IMR-90 (cell line): ENCODE data around the gene CDKL5. TPM values are rescaled to one million over a fixed set of nuclear protein-coding genes. Genes with fewer than 3 reads are reported as not detected.

Experiments used
- ATAC-seq: fragments of 200-7000 bp; cut with Tn5 transposase; 2 replicates; pipeline ENCODE4 v1.9.1; 2020; ENCODE audit warnings: low read depth, mild to moderate bottlenecking, moderate library complexity
- BruUV-seq: library from RNA; stranded (reverse); fragments of 400-500 nt; replicated peaks from 2 replicates; lab custom pipeline; 2021; lab: Mats Ljungman, UMichigan
- CTCF ChIA-PET: fragments of 300-600 bp; formaldehyde crosslinking; extraction: SDS; loops from one replicate; lab custom pipeline; 2021; ENCODE audit warnings: antibody characterized with exemption; lab: Yijun Ruan, JAX
- POLR2A ChIA-PET: fragments of 300-600 bp; sonication (Branson Sonifier 250); formaldehyde crosslinking; loops from one replicate; lab custom pipeline; 2022; ENCODE audit warnings: antibody characterized with exemption; ENCODE audit not compliant: unreplicated experiment; lab: Charles Lee
- DNase-seq: peaks from one replicate; pipeline ENCODE4 v3.0.0; 2013
- H2AFZ ChIP-seq: replicated peaks from 2 replicates; pipeline ENCODE3; 2013; ENCODE audit warnings: low read length, mild to moderate bottlenecking; ENCODE audit not compliant: poor library complexity
- H2AK5ac ChIP-seq: 2 replicates; pipeline ENCODE4 v1.6.1; 2013; ENCODE audit warnings: low read depth, low read length, inconsistent platforms
- H2AK9ac ChIP-seq: replicated peaks from 2 replicates; pipeline ENCODE3; 2013; ENCODE audit warnings: mild to moderate bottlenecking, low read depth, low read length, moderate library complexity; ENCODE audit not compliant: poor library complexity
- H2BK120ac ChIP-seq: 2 replicates; pipeline ENCODE4 v1.6.1; 2013; ENCODE audit warnings: low read depth, low read length, inconsistent platforms
- H2BK15ac ChIP-seq: 3 replicates; pipeline ENCODE4 v1.6.1; 2013; ENCODE audit warnings: low read depth, low read length, inconsistent platforms
- H2BK20ac ChIP-seq: 2 replicates; pipeline ENCODE4 v1.6.1; 2013; ENCODE audit warnings: low read depth, mild to moderate bottlenecking, inconsistent platforms, low read length, moderate library complexity
- H2BK5ac ChIP-seq: 2 replicates; pipeline ENCODE4 v1.6.1; 2013; ENCODE audit warnings: mild to moderate bottlenecking, low read depth, low read length, inconsistent platforms; ENCODE audit not compliant: poor library complexity, severe bottlenecking
- H3K14ac ChIP-seq: replicated peaks from 2 replicates; pipeline ENCODE4 v1.6.1; 2013; ENCODE audit warnings: low read depth, low read length, inconsistent platforms
- H3K18ac ChIP-seq: 2 replicates; pipeline ENCODE4 v1.6.1; 2013; ENCODE audit warnings: low read depth, low read length, control low read depth
- H3K23ac ChIP-seq: 2 replicates; pipeline ENCODE4 v1.6.1; 2013; ENCODE audit warnings: low read depth, low read length, inconsistent platforms
- H3K27ac ChIP-seq: 2 replicates; pipeline ENCODE4 v1.5.1; 2013; ENCODE audit warnings: mild to moderate bottlenecking, control low read depth, low read length; ENCODE audit not compliant: insufficient read depth
- H3K27me3 ChIP-seq: 2 replicates; pipeline ENCODE4 v1.6.1; 2013; ENCODE audit warnings: low read length; ENCODE audit not compliant: control insufficient read depth, insufficient read depth
- H3K36me3 ChIP-seq: 2 replicates; pipeline ENCODE4 v1.6.1; 2013; ENCODE audit warnings: low read length, mixed read lengths; ENCODE audit not compliant: control insufficient read depth, insufficient read depth
- H3K4ac ChIP-seq: 2 replicates; pipeline ENCODE4 v1.6.1; 2013; ENCODE audit warnings: low read depth, low read length, inconsistent platforms
- H3K4me1 ChIP-seq: 2 replicates; pipeline ENCODE4 v1.6.1; 2013; ENCODE audit warnings: low read length, mixed read lengths; ENCODE audit not compliant: control insufficient read depth, insufficient read depth
- H3K4me2 ChIP-seq: 2 replicates; pipeline ENCODE4 v1.6.1; 2013; ENCODE audit warnings: low read depth, mild to moderate bottlenecking, control low read depth, low read length, moderate library complexity
- H3K4me3 ChIP-seq: 2 replicates; pipeline ENCODE4 v1.5.1; 2013; ENCODE audit warnings: low read depth, mild to moderate bottlenecking, control low read depth, low read length, moderate library complexity; ENCODE audit not compliant: insufficient read depth
- H3K56ac ChIP-seq: 2 replicates; pipeline ENCODE4 v1.6.1; 2013; ENCODE audit warnings: low read length, inconsistent platforms; ENCODE audit not compliant: insufficient read depth; ENCODE audit errors: extremely low read depth
- H3K79me1 ChIP-seq, 2 experiments: 2 replicates each; pipeline ENCODE4 v1.6.1; 2013; ENCODE audit warnings: low read length in 2 of 2, inconsistent platforms in 1 of 2, low read depth in 1 of 2
- H3K9ac ChIP-seq: 2 replicates; pipeline ENCODE4 v1.6.1; 2013; ENCODE audit warnings: low read depth, low read length, control low read depth
- H3K9me1 ChIP-seq: 2 replicates; pipeline ENCODE4 v1.6.1; 2013; ENCODE audit warnings: low read length, inconsistent platforms; ENCODE audit not compliant: insufficient read depth
- H3K9me3 ChIP-seq: 2 replicates; pipeline ENCODE4 v1.6.1; 2013; ENCODE audit warnings: low read length; ENCODE audit not compliant: control insufficient read depth, insufficient read depth
- H4K20me1 ChIP-seq: 2 replicates; pipeline ENCODE4 v1.6.1; 2013; ENCODE audit warnings: low read length, inconsistent platforms; ENCODE audit not compliant: insufficient read depth
- H4K5ac ChIP-seq: 2 replicates; pipeline ENCODE4 v1.6.1; 2013; ENCODE audit warnings: mild to moderate bottlenecking, low read depth, low read length, control low read depth
- H4K8ac ChIP-seq, 2 experiments: 2 replicates each; pipeline ENCODE4 v1.6.1; 2013; ENCODE audit warnings: low read depth in 2 of 2, low read length in 2 of 2, control low read depth in 1 of 2, inconsistent platforms in 1 of 2
- H4K91ac ChIP-seq: 2 replicates; pipeline ENCODE4 v1.6.1; 2013; ENCODE audit warnings: low read depth, low read length, inconsistent platforms; ENCODE audit not compliant: insufficient read depth
- BHLHE40 ChIP-seq: fragments of 150-350 bp; IDR thresholded peaks from 2 replicates; pipeline ENCODE4 v1.6.1; 2016; ENCODE audit warnings: mild to moderate bottlenecking, low read depth, low read length
- CHD1 ChIP-seq: IDR thresholded peaks from 2 replicates; pipeline ENCODE4 v1.6.1; 2012; ENCODE audit warnings: low read depth, low read length, improper control_type of control experiment
- CTCF ChIP-seq: conservative IDR thresholded peaks from 2 replicates; pipeline ENCODE4 v1.5.1; 2012; ENCODE audit warnings: mild to moderate bottlenecking, low read depth, low read length, improper control_type of control experiment
- ELK1 ChIP-seq: fragments of 150-350 bp; IDR thresholded peaks from 2 replicates; pipeline ENCODE4 v1.6.1; 2016; ENCODE audit warnings: low read depth, mild to moderate bottlenecking, low read length, moderate library complexity, borderline replicate concordance
- NFE2L2 ChIP-seq: fragments of 150-350 bp; IDR thresholded peaks from 2 replicates; pipeline ENCODE4 v1.6.1; 2016; ENCODE audit warnings: low read depth, mild to moderate bottlenecking, low read length
- POLR2A ChIP-seq: IDR thresholded peaks from 2 replicates; pipeline ENCODE4 v1.6.1; 2012; ENCODE audit warnings: mild to moderate bottlenecking, low read depth, low read length
- RCOR1 ChIP-seq: IDR thresholded peaks from 2 replicates; pipeline ENCODE4 v1.6.1; 2012; ENCODE audit warnings: mild to moderate bottlenecking, low read length, improper control_type of control experiment; ENCODE audit not compliant: insufficient replicate concordance
- USF2 ChIP-seq: fragments of 150-350 bp; IDR thresholded peaks from 2 replicates; pipeline ENCODE4 v1.6.1; 2017; ENCODE audit warnings: mild to moderate bottlenecking, antibody characterized with exemption, low read length, low read depth
- WGBS, 2 experiments: methylation state at CpG; one replicate each; pipeline versions ENCODE4 v1.1.5 to v1.1.7; 2013; ENCODE audit warnings: missing lambda C conversion rate in 2 of 2; ENCODE audit not compliant: insufficient read length in 1 of 2; ENCODE audit errors: extremely low coverage in 2 of 2; 5-methylcytosine and 5-hydroxymethylcytosine counted together
- dilution Hi-C: fragments of 300-500 bp; cut with HindIII; formaldehyde crosslinking; loops from one replicate; pipeline ENCODE4 v1.14.3; 2018; ENCODE audit warnings: low sequenced_read_pairs; ENCODE audit not compliant: unreplicated experiment
- in situ Hi-C: fragments of 300-500 bp; cut with MboI; formaldehyde crosslinking; loops from 3 replicates; pipeline ENCODE4 v1.14.3; 2019; ENCODE audit warnings: low sequenced_read_pairs, inconsistent platforms, mixed read lengths
- intact Hi-C: fragments of 100-400 bp; cut with micrococcal nuclease; formaldehyde crosslinking; loops from 2 replicates; pipeline ENCODE4 v1.10.0; 2022
- polyA plus RNA-seq, 3 experiments: library from polyadenylated mRNA; depleted of rRNA; stranded (reverse); fragments of >200 nt; gene quantifications; 2 replicates each; pipeline ENCODE4 v1.2.3, GENCODE V29; 2012; ENCODE audit warnings: low replicate concordance in 1 of 3
- total RNA-seq: library from RNA; depleted of rRNA; stranded (reverse); fragments of >200 nt; gene quantifications from 2 replicates; pipeline ENCODE4 v1.2.3, GENCODE V29; 2012

Gene CDKL5
- total and polyA plus RNA-seq, 2 of the 4 experiments (the other 2 are of a cell fraction): 3.5 to 9.7 TPM

- DNase-seq: no peak
- Histone ChIP-seq H2BK20ac (no peak overlapping the region), H3K23ac (no peak overlapping the region), H3K56ac (no peak overlapping the region), H4K91ac (no peak overlapping the region), H3K9me3 (no peaks in the 10 kb centered on the region), H2AK5ac (no peak overlapping the region), H3K4ac (no peak overlapping the region), H3K18ac (no peak overlapping the region), H3K79me1 (no peaks in the 10 kb centered on the region), H2AK9ac (no peak overlapping the region), H2BK5ac (no peak overlapping the region), H3K14ac (no peak overlapping the region), H2BK15ac (no peak overlapping the region), H4K8ac (no peak overlapping the region), H3K27ac (no peak overlapping the region), H3K4me1 (peaks cover 2% of the 10 kb centered on the region), H3K9ac (no peak overlapping the region), H2AFZ (no peak overlapping the region), H4K20me1 (no peaks in the 10 kb centered on the region), H3K4me2 (no peak overlapping the region), H3K36me3 (peaks cover 5% of the 10 kb centered on the region; the same call in 1 of the 2 replicates), H3K4me3 (no peak overlapping the region), H3K27me3 (no peaks in the 10 kb centered on the region), H4K5ac (no peak overlapping the region), H2BK120ac (no peak overlapping the region), H3K9me1 (no peaks in the 10 kb centered on the region)
- intact Hi-C loops (no loop called here), in situ Hi-C loops (no loop called here), dilution Hi-C loops (no loop called here)
- ATAC-seq: no peak
- TF ChIP-seq RCOR1 (no peak), CTCF (no peak), NFE2L2 (no peak), POLR2A (no peak), CHD1 (no peak), USF2 (no peak), ELK1 (no peak), BHLHE40 (no peak)
- BruUV-seq: no TSS peak
- ChIA-PET POLR2A (no interaction called here), CTCF (no interaction called here)
- WGBS, 2 experiments: no CpG with 5 or more reads among the region's 8 CpGs
These were observed 194.9 kb downstream of the CDKL5 start for GRCh38 chrX:18620349-18620748.
